ENCODE data around the gene OSM.

DNA sequence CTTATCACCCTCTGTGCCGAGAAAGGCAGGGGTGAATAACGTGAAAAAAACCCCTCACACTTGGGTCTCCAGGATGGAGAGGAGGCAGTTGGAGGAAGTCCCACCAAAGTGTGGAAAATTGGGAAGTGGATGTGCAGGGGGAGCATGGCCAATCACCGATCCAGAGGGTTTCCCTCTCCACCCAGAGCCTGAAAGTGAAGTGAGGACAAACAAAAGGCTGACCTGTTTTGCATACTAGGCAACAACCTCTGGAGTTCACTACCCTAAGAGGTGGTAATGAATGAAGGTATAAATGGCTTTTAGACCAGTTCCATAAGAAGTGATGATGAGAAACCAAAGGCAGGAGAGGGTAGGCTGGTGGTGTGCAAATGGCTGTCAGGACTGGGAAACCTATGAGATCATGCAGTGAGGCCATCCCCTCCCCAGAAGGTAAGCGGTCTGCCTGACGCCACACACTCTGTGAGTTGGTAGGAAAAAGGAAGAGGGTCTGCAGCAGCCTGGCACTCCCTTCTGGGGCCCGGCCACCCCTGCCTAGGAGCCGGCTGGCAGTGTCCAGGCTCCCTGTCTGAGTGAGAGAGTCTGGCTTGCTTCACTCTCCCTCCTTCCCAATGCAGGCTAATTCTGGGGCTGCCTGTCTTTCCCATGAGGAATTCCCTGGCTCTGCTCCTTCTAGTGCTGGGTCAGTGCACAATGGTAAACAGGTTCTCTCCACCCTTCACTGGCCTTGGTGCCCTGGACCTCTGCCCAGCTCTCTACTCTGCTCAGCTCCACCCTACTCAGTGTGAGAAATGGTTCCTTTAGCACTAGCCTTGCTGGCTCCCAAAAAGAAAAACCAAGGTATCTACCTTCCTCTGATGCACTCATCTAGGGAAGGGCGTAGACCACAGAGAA lies 44.5 kb upstream of the OSM start:
- TF ChIP-seq POLR2AphosphoS5 (IDR thresholded peaks at IDR 0.05; ENCODE audit: low read depth, low read length) (no peak), POLR2A (IDR thresholded peaks at IDR 0.05; ENCODE audit: low read depth, low read length) (no peak)

Data from GM12892 (cell line).